MV-4-11 (cell line): ENCODE results near the gene NTF3.

ENCODE experiments used
- DNase-seq: peaks from one replicate; lab custom pipeline; 2025; lab: John Stamatoyannopoulos, UW

NTF3 gene

GRCh38 chr12:5430641-5431603 lies 986 bp upstream of the NTF3 start:
- no peak for DNase-seq

DNA sequence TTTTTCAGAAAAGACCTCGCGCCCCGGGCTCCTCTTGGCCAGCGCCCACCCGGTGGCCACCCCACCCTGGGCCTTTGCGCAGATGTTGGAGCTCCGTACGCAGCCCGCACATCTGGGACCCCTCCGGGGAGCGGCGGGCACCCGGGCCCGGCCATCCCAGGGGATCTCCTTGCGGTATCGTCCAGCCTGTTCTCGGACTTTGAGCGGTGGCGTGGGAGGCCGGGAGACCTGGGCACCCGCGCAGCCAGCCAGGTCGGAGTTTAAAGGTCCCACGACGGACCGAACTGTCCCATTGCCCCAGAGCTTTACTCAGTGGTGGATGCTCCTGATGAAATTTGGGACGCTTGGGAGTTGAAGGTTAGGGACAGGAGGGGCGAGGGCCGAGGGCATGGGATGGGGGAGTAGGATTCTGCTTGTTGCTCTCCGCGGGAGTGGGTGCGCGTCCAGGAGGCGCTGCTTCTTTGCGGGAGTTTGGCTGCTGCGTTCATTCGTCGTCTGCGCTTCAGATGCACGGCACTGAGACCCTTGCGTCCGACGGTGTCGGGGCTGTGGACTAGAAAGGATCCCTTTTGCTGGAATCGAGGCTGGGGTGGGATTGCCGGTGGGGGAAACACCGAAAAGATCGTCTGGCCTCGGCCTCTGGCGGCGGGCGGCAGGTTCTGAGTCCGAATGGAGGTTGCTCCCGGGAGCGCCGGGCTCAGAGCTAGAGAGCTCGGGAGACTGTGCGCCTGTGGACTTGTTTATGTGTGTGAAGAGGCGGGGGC lies 1.4 kb downstream of the NTF3 start:
- DNase-seq = no peak

- no peak for DNase-seq
Measured at GRCh38 chr12:5433845-5434646, 2.1 kb downstream of the NTF3 start.

GRCh38 chr12:5434647-5435560 lies 3.0 kb downstream of the NTF3 start:
- DNase-seq = no peak

GRCh38 chr12:5437182-5437583 lies 5.3 kb downstream of the NTF3 start:
- no peak for DNase-seq

- DNase-seq = no peak
Measured at GRCh38 chr12:5437589-5437988, 5.7 kb downstream of the NTF3 start.

- no peak for DNase-seq
Measured at GRCh38 chr12:5438671-5439200, 6.8 kb downstream of the NTF3 start.

DNA sequence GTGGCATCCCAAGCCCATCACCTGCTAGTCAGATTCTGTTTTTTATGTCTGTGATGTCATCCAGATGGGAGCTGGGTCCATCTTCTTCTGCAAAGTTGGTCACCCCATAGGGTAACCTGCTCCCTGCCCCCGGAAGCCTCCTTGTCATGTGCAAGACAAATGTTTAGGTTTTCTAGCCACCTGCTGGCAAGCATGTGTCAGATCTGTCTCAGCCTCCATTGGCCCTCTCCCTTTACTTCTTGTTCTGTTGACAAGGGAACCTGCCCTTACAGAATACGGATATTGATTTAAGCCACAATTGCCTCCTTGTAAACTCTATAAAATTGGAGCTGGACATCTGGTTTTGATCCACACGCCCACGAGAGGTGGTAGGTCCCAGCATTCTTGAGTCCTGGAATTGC lies 7.5 kb downstream of the NTF3 start:
- no peak for DNase-seq

DNA sequence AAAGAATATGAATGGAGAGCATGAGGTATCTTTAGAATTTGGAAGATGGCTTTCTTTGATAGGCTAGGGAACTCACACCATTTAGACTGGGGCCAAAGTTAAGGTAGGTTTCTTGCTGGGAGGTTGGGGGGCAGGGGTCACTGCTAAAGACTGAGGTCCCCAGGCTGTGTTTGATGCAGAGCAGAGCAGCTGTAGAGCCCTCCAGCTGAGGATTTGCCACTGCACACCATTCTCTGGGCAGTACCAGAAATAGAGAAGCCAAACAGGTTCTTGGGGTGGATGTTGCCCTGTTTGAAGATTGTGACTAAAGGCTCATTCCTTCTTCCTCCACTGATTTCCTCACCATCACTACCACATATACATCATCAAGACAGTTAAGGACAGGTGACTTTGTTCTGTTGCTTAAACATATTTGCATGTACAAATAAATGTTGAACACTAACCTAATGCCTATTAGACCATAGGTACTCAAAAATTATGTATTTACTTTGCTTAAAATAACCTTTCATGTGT lies 7.9 kb downstream of the NTF3 start:
- DNase-seq = no peak

DNA sequence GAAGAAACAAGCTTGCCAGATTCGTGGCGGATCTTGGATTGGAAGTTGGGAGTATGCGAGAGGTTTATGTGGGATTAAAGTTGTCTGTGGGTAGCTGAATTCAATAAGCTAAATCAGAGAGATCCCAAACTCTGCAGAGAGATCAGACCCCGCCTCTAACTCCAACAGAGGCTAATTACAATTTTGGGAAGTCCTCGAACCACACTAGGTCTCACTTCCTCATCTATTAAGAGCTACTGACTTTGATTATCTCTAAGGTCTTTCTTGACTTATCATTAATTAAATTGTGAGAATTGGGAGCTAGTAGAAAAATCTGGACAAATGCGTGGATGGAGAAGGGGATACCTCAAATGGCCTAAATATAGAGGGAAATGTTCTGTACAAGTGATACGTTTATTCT lies 9.1 kb downstream of the NTF3 start:
- DNase-seq = peak; percentile 56

DNA sequence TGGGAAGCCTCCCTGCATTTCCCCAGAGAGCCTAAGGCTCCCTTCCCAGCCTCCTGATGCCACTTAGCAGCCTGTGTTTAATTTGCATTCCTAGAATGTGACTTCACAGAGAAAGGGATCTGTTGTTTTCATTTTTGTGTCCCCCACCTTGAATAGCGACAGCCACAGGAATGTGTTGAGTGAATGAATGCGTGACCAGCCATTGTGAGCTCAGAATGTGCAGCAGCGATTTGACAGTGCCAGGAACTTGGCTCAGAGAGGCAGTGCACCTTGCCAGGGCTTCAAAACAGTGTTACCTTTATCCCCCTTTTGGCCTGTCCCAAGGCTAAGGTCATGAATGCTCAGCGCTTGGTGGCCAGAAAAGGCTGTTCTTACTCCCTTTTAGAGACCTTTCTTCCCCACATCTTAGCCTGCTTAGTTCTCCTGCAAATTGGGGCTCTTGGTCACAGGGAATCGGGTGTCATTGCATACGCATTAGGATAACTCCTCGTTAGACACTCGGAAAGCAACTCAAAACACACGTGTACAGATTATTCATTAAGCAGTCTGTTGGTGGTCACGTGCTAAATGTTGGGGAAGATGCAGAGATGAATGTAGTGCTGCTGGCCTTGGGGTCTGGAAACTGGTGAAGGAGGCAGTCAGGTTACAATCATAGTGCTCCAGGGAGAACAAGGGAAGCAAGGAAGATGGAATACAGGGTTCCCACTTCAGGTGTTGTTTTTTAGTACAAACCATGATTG lies 9.8 kb downstream of the NTF3 start:
- DNase-seq = no peak

- peak; percentile 26 for DNase-seq
Measured at GRCh38 chr12:5442251-5443006, 10.5 kb downstream of the NTF3 start.

DNA sequence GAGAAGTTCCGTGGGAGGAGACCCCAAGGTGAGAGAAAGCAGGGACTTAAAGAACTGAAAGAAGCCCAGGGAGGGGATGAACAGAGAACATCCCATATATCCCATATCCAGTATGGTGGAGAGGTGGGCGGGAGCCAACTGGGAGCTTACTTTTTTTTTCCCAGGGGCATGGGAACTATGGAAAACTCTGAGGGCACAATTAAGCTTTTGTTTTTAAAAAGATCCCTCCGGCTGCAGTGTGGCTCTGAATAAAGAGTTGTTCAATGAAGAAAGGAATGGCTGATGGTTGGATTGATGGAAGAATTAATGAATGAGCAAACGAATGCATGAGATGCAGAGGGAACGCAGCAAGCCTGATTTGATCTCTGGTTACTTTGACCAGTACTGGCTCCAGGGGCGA lies 12.6 kb downstream of the NTF3 start:
- no peak for DNase-seq

- DNase-seq = peak; percentile 18
Measured at GRCh38 chr12:5447320-5447719, 15.4 kb downstream of the NTF3 start.

- DNase-seq = no peak
Measured at GRCh38 chr12:5451251-5451650, 19.3 kb downstream of the NTF3 start.

DNA sequence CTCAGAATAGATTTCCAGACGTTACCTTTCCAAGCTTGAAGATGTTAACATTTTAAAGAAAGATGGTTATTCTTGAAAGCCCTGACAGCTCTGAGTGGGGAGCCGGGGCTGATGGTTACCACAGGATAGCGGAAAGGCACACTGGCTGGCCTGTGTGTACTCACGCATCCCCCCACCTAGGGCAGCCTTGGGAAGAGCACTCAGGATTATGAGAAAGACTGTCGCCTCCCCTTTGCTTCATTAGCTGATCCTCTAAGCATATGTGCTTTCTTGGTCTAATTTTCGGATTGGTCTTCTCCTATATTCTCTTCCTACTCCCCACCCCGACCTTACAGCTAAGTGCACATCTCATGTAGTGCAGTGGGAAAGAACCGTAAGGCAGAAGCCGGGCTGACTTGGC lies 20.7 kb downstream of the NTF3 start:
- DNase-seq = no peak

DNA sequence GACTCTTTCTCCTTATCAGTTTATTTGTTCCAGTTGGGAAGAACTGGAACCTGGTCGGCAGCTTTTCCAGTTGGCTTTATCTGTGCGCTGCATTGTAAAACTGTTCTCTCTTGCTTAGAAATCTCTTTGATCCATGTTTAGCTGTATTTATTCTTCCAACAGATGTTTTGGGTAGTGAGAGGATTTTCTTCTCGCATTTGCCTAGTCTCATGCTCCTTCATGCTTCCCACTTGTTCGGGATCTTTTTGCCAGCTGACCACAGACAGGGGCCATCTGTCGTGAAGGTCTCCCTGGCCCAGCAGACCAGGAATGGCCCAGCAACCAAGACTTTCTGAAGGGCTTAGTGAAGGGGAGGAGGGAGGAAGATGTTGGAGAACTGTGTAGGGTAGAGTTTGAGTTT lies 21.6 kb downstream of the NTF3 start:
- DNase-seq = no peak

- no peak for DNase-seq
Measured at GRCh38 chr12:5455045-5455444, 23.1 kb downstream of the NTF3 start.

DNA sequence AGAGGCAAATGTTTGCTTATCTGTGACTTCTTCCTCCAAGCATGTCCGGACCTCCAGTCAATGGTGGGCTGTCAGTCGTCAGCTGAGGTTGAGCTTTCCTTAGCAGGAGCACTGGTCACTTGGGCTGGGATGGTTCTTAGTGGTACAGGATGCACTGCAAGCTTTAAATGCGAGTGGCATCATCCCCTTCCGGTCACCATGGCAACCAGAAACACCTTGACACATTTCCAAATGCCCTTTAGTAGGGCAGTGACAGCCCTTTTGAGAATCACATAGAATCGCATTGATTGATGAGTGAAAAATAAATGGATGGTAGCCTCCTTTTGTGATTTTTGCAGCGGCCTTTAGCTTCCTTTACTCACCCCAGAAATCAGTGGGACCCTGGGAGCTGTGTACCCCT lies 24.1 kb downstream of the NTF3 start:
- no peak for DNase-seq
